GM12875 (cell line): ENCODE data around the gene CCDC167.
"Not testable (repeated sequence)": the region's sequence is repeated elsewhere in the genome, so short reads cannot be mapped to it uniquely, and the experiment has no call there.

ENCODE experiments used
- H3K4me3 ChIP-seq: one replicate; pipeline ENCODE4 v1.5.1; 2011; ENCODE audit warnings: low read depth, low read length, control low read depth
- CTCF ChIP-seq: IDR thresholded peaks from 2 replicates; pipeline ENCODE4 v1.5.1; 2011; ENCODE audit warnings: low read depth, mild to moderate bottlenecking, control low read depth, inconsistent platforms, low read length, moderate library complexity, borderline replicate concordance; ENCODE audit not compliant: insufficient read depth

The CCDC167 gene

GRCh38 chr6:37449984-37450383 lies 49.7 kb downstream of the CCDC167 start:
- H3K4me3 ChIP-seq, result no peak overlapping the region
- TF ChIP-seq CTCF, result no peak

GRCh38 chr6:37443216-37443542 lies 56.5 kb downstream of the CCDC167 start:
- H3K4me3 ChIP-seq, result not testable (repeated sequence)

- no peak for TF ChIP-seq CTCF
- no peak overlapping the region for H3K4me3 ChIP-seq
Measured at GRCh38 chr6:37442416-37443215, 57.1 kb downstream of the CCDC167 start.

- H3K4me3 ChIP-seq, result no peak overlapping the region
- no peak for TF ChIP-seq CTCF
Measured at GRCh38 chr6:37441651-37442050, 58.0 kb downstream of the CCDC167 start.

- no peak overlapping the region for H3K4me3 ChIP-seq
- no peak for TF ChIP-seq CTCF
Measured at GRCh38 chr6:37438930-37439329, 60.8 kb downstream of the CCDC167 start.

GRCh38 chr6:37435816-37436215 lies 63.9 kb downstream of the CCDC167 start:
- TF ChIP-seq CTCF, result no peak
- H3K4me3 ChIP-seq, result no peak overlapping the region

GRCh38 chr6:37435373-37435772 lies 64.3 kb downstream of the CCDC167 start:
- no peak overlapping the region for H3K4me3 ChIP-seq
- TF ChIP-seq CTCF, result no peak
